ENCODE results near the gene HSCB.

The HSCB gene

GRCh38 chr22:28772633-28773460 is 31.0 kb downstream of the HSCB start, which contains the start of gene CCDC117:
CCDC117 (plus strand) TSS chr22:28772695; CDS start chr22:28772850, 155 bp downstream.
- Histone ChIP-seq H3K27ac (ENCODE audit: low read length) (no peak within 1 kb of the TSS), H3K4me3 (ENCODE audit: low read length) (peak within 1 kb of the TSS; percentile 75), H3K36me3 (ENCODE audit: insufficient read depth, low read depth, low read length) (peaks cover 22% of the 10 kb centered on the region), H3K9me3 (ENCODE audit: insufficient read depth, low read depth, low read length) (peaks cover 7% of the 10 kb centered on the region), H3K27me3 (ENCODE audit: insufficient read depth, low read length) (no peaks in the 10 kb centered on the region), H3K9ac (ENCODE audit: low read depth, low read length) (peak within 1 kb of the TSS; percentile 85), H3K4me1 (ENCODE audit: insufficient read depth, low read length) (no peaks in the 10 kb centered on the region)

GRCh38 chr22:28773461-28773867 is 31.6 kb downstream of the HSCB start:
- H3K4me1 ChIP-seq (ENCODE audit: insufficient read depth, low read length): no peaks in the 10 kb centered on the region
- no peak overlapping the region for H3K27ac ChIP-seq (ENCODE audit: low read length)
- peak overlapping the region; percentile 73 for H3K9ac ChIP-seq (ENCODE audit: low read depth, low read length)
- H3K36me3 ChIP-seq (ENCODE audit: insufficient read depth, low read depth, low read length): peaks cover 22% of the 10 kb centered on the region
- H3K4me3 ChIP-seq (ENCODE audit: low read length): peak overlapping the region; percentile 75
- peaks cover 7% of the 10 kb centered on the region for H3K9me3 ChIP-seq (ENCODE audit: insufficient read depth, low read depth, low read length)
- H3K27me3 ChIP-seq (ENCODE audit: insufficient read depth, low read length): no peaks in the 10 kb centered on the region

- peaks cover 30% of the 10 kb centered on the region for H3K36me3 ChIP-seq (ENCODE audit: insufficient read depth, low read depth, low read length)
Observed at GRCh38 chr22:28774378-28774777, 32.5 kb downstream of the HSCB start.

GRCh38 chr22:28779833-28780232 is 38.0 kb downstream of the HSCB start:
- H3K27ac ChIP-seq (ENCODE audit: low read length): no peak overlapping the region
- H3K9ac ChIP-seq (ENCODE audit: low read depth, low read length): no peak overlapping the region
- no peaks in the 10 kb centered on the region for H3K9me3 ChIP-seq (ENCODE audit: insufficient read depth, low read depth, low read length)
- H3K4me3 ChIP-seq (ENCODE audit: low read length): no peak overlapping the region
- H3K4me1 ChIP-seq (ENCODE audit: insufficient read depth, low read length): no peaks in the 10 kb centered on the region
- H3K36me3 ChIP-seq (ENCODE audit: insufficient read depth, low read depth, low read length): peaks cover 72% of the 10 kb centered on the region
- no peaks in the 10 kb centered on the region for H3K27me3 ChIP-seq (ENCODE audit: insufficient read depth, low read length)

More at GRCh38 chr22:28774378-28774777, 32.5 kb downstream of the HSCB start:
- no peak overlapping the region for H3K4me3 ChIP-seq (ENCODE audit: low read length)
- H3K27me3 ChIP-seq (ENCODE audit: insufficient read depth, low read length): no peaks in the 10 kb centered on the region
- no peaks in the 10 kb centered on the region for H3K4me1 ChIP-seq (ENCODE audit: insufficient read depth, low read length)
- H3K9ac ChIP-seq (ENCODE audit: low read depth, low read length): no peak overlapping the region
- no peaks in the 10 kb centered on the region for H3K9me3 ChIP-seq (ENCODE audit: insufficient read depth, low read depth, low read length)
- no peak overlapping the region for H3K27ac ChIP-seq (ENCODE audit: low read length)

GRCh38 chr22:28780296-28780695 is 38.5 kb downstream of the HSCB start:
- H3K9me3 ChIP-seq (ENCODE audit: insufficient read depth, low read depth, low read length): no peaks in the 10 kb centered on the region
- no peak overlapping the region for H3K9ac ChIP-seq (ENCODE audit: low read depth, low read length)
- no peaks in the 10 kb centered on the region for H3K27me3 ChIP-seq (ENCODE audit: insufficient read depth, low read length)
- H3K27ac ChIP-seq (ENCODE audit: low read length): no peak overlapping the region
- no peak overlapping the region for H3K4me3 ChIP-seq (ENCODE audit: low read length)
- no peaks in the 10 kb centered on the region for H3K4me1 ChIP-seq (ENCODE audit: insufficient read depth, low read length)
- H3K36me3 ChIP-seq (ENCODE audit: insufficient read depth, low read depth, low read length): peaks cover 72% of the 10 kb centered on the region

- H3K4me3 ChIP-seq (ENCODE audit: low read length): no peak overlapping the region
- H3K27ac ChIP-seq (ENCODE audit: low read length): no peak overlapping the region
- H3K4me1 ChIP-seq (ENCODE audit: insufficient read depth, low read length): no peaks in the 10 kb centered on the region
- peaks cover 91% of the 10 kb centered on the region for H3K36me3 ChIP-seq (ENCODE audit: insufficient read depth, low read depth, low read length)
- no peaks in the 10 kb centered on the region for H3K9me3 ChIP-seq (ENCODE audit: insufficient read depth, low read depth, low read length)
- H3K9ac ChIP-seq (ENCODE audit: low read depth, low read length): no peak overlapping the region
- H3K27me3 ChIP-seq (ENCODE audit: insufficient read depth, low read length): no peaks in the 10 kb centered on the region
Observed at GRCh38 chr22:28783786-28784671, 42.2 kb downstream of the HSCB start.

GRCh38 chr22:28788601-28789000 is 46.8 kb downstream of the HSCB start:
- Histone ChIP-seq H3K27me3 (ENCODE audit: insufficient read depth, low read length) (no peaks in the 10 kb centered on the region), H3K36me3 (ENCODE audit: insufficient read depth, low read depth, low read length) (peaks cover 51% of the 10 kb centered on the region), H3K9ac (ENCODE audit: low read depth, low read length) (no peak overlapping the region), H3K9me3 (ENCODE audit: insufficient read depth, low read depth, low read length) (no peaks in the 10 kb centered on the region), H3K4me1 (ENCODE audit: insufficient read depth, low read length) (no peaks in the 10 kb centered on the region), H3K4me3 (ENCODE audit: low read length) (no peak overlapping the region), H3K27ac (ENCODE audit: low read length) (no peak overlapping the region)

GRCh38 chr22:28791124-28791523 is 49.3 kb downstream of the HSCB start:
- Histone ChIP-seq H3K9ac (ENCODE audit: low read depth, low read length) (no peak overlapping the region), H3K27ac (ENCODE audit: low read length) (no peak overlapping the region), H3K36me3 (ENCODE audit: insufficient read depth, low read depth, low read length) (peaks cover 50% of the 10 kb centered on the region), H3K4me3 (ENCODE audit: low read length) (no peak overlapping the region), H3K4me1 (ENCODE audit: insufficient read depth, low read length) (no peaks in the 10 kb centered on the region), H3K9me3 (ENCODE audit: insufficient read depth, low read depth, low read length) (no peaks in the 10 kb centered on the region), H3K27me3 (ENCODE audit: insufficient read depth, low read length) (no peaks in the 10 kb centered on the region)

GRCh38 chr22:28791841-28792490 is 50.1 kb downstream of the HSCB start:
- Histone ChIP-seq H3K9me3 (ENCODE audit: insufficient read depth, low read depth, low read length) (no peaks in the 10 kb centered on the region), H3K4me3 (ENCODE audit: low read length) (no peak overlapping the region), H3K27me3 (ENCODE audit: insufficient read depth, low read length) (no peaks in the 10 kb centered on the region), H3K4me1 (ENCODE audit: insufficient read depth, low read length) (no peaks in the 10 kb centered on the region), H3K9ac (ENCODE audit: low read depth, low read length) (no peak overlapping the region), H3K27ac (ENCODE audit: low read length) (no peak overlapping the region), H3K36me3 (ENCODE audit: insufficient read depth, low read depth, low read length) (peaks cover 50% of the 10 kb centered on the region)

GRCh38 chr22:28792491-28793383 is 50.9 kb downstream of the HSCB start:
- Histone ChIP-seq H3K4me3 (ENCODE audit: low read length) (no peak overlapping the region), H3K9me3 (ENCODE audit: insufficient read depth, low read depth, low read length) (no peaks in the 10 kb centered on the region), H3K27me3 (ENCODE audit: insufficient read depth, low read length) (no peaks in the 10 kb centered on the region), H3K4me1 (ENCODE audit: insufficient read depth, low read length) (no peaks in the 10 kb centered on the region), H3K9ac (ENCODE audit: low read depth, low read length) (no peak overlapping the region), H3K27ac (ENCODE audit: low read length) (no peak overlapping the region), H3K36me3 (ENCODE audit: insufficient read depth, low read depth, low read length) (peaks cover 50% of the 10 kb centered on the region)
